Stimulated activated CD4-positive, alpha-beta T cell treated with anti-CD3 and anti-CD28 coated beads, Interleukin-4, amount 100 ng/mL, for 48 hours (primary cell): Measurements from ENCODE around the gene ASIC4.

Experiments used
- DNase-seq, 2 donors: peaks; one replicate each; pipeline ENCODE4 v3.0.0-alpha.2; 2020; ENCODE audit warnings: low read depth in 2 of 2

The ASIC4 gene

DNA sequence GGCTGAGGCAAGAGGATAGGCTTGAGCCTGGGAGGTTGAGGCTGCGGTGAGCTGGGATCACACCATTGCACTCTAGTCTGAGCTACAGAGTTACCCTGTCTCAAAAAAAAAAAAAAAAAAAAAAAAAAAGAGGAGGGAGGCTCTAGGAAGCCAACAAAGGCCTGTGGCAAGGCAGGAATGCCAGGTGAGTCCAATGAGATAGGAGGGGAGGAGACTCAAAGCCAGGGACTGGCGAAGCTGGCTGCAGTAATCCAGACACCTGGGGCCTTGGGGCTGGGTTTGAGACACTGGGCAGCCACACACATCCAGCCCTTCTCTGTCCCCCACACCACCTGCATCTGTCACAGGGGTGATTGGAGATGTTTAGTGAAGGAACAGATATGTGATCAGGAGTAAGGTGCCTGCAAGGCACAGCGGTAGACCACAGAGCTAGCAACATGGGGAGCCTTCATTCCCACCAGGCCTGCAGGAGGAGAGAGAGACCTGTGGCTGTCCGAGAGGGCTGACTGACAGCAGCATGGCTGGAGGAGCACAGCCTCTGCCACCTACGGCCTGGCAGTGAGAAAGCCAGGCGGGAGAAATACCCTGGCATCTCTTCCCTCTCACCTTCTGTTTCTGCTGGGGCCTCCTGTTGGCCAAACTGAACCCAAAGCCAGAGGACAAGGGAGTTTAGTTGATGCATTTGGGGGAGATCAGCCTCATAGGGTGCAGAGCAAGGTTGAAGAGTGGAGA, 19.8 kb downstream of the ASIC4 start:
- DNase-seq: no peak

DNA sequence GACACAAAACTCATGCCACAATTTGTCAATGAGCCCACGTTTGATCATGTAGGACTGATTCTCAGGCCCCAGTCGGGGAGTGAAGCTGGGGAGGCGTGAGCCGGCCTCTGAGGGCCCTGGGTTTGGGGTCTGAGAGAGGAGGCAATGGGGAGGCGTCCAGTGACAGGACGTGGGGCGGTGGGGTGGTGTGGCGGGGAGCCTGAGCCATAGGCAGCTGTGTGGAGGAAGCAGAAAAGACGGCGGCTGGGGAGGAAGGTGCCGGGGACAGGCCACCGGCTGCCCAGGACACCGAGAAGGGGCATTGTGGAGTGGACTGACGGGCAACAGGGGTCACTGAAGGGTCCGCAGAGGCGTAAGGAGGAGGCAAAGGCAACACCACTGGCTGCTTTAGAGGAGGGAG, 22.1 kb downstream of the ASIC4 start:
- no peak for DNase-seq

DNA sequence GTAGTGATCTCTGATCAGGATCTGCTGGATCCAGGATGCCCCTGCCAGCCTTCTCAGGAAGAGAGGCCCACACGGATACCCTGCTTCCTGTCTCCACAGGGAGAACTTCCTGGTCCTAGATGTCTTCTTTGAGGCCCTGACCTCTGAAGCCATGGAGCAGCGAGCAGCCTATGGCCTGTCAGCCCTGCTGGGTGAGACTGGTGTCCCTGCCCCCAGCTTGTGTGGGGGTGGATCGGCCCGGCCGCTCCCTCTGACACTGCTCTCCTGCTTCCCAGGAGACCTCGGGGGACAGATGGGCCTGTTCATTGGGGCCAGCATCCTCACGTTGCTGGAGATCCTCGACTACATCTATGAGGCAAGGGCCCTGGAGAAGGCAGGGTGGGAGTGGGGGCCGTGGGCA, 22.7 kb downstream of the ASIC4 start:
- no peak for DNase-seq

DNA sequence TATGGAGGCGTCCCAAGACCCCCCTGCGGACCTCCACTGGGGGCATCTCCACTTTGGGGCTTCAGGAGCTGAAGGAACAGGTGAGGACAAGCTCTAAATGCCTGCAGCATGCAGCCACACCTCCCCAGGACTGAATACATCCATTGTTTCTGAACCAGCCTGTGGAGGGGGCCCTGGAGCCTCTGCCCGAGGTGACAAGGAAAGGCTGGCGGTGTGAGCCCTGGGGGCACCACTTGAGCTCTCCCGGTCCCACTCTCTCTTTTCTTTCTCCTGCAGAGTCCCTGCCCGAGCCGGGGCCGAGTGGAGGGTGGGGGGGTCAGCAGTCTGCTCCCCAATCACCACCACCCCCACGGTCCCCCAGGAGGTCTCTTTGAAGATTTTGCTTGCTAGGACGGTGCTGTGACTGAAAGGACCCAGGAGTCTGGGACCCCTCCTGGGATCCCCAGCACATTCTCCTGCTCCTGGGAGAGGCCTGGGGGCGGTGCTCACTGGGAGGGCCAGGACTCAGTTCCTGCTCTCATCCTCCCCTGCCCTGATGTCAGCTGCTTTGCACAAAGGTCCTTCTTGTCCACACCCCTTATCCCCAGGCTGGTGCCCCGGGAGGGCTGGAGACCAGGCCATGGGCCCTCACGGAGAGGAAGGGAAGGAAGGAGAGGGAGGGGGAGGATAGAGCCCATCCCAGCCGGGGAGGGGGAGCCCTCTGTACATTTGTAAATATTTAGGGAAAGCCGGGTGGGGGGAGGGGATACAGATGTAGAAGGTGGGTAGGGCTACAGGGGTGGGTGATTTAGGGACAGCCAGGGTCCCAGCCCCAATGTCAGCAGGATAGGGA, 23.6 kb downstream of the ASIC4 start:
- DNase-seq: no peak

DNA sequence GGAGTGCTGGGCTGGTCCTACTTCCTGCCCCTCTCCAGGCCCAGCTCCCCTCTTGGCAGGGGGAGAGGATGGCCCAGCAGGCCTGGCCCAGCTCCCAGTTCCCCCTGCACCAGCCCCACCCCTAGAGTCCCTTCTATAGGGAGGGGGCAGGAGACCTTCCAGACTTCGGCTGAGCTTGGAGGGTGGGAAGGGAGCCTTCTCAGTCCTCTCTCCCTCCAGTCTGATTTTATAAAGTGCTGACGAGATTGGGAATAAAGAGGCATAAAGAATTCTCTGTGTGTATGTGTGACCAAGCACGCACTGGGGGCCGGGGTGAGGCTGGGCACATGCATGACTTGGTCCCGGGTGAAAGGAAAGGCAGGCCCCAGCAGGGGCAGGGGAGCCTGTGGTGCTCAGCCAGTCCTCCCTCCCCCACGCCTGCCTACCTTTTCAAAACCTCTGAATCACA, 24.2 kb downstream of the ASIC4 start:
- no peak for DNase-seq

DNA sequence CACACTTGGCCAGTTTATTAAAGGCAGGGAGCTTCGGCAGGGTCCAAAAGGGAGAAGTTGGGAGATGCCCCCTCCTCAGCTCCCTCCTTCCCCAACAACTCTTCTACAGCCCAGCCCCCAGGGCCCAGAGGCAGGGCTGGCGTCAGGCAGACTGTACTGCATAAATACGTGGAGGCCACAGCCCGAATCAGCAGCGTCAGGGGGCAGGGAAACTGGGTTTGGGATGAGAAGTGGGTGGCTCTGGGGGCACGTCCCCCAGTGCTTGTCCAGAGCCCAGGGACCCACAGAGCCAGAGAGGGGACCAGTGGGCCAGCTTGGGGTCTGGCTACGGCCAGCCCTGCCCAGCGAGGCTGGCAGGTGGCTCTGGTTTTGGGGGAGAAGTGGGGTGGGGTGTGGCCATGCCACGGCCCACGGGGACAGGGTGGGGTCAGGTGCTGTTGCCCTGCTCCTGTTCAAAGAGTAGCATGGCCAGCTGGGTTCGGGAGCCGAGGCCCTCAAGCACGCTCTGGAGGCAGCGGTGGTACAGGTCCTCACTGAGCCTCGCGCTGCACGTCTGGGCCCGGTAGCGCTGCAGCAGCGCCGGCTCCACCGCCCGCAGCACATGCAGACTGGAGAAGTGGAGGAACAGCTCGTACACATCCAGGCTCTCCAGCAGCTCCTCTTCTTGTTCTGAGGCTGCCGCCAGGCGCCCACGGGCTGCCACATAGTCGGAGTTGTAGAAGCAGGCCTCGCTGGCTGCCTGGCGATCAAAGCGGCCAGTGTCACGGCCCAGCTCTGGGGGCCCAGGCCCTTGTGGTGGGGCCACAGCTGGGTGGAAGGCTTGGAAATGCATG, 24.9 kb downstream of the ASIC4 start:
- DNase-seq: no peak

DNA sequence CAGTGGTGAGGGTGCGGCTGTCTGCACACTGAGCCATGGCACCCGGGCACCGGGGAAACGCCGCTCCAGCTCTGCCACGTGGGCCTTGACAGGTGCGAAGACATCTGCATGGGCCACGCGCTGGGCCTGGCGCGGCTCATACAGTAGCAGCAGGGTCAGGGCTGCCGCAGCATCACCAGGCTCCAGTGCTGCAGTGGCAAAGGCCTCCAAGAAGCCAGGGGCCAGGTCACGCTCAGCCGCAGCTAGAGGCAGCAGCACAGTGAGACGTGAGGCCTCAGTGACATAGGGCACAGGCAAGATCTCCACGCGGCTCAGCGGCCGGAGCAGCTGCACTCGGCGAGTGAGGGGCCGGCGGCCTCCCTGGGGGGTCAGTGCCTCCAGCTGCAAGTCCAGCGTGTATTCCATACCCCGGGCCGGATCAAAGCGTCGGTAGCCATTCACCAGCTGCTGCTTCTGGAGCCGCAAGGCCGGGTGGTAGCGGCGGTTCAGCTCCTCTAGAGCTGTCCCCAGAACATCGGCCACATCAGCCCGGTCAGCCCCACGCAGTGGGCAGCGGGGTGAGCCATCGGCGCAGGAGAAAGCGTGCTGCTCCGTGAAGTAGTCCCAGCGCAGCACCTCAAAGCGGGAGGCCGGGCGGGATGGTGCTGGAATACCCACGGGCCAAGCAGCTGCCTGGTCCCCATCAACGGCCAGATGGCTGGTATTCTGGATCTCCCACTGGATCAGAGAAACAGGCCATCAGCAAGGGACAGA, 25.8 kb downstream of the ASIC4 start:
- no peak for DNase-seq

DNA sequence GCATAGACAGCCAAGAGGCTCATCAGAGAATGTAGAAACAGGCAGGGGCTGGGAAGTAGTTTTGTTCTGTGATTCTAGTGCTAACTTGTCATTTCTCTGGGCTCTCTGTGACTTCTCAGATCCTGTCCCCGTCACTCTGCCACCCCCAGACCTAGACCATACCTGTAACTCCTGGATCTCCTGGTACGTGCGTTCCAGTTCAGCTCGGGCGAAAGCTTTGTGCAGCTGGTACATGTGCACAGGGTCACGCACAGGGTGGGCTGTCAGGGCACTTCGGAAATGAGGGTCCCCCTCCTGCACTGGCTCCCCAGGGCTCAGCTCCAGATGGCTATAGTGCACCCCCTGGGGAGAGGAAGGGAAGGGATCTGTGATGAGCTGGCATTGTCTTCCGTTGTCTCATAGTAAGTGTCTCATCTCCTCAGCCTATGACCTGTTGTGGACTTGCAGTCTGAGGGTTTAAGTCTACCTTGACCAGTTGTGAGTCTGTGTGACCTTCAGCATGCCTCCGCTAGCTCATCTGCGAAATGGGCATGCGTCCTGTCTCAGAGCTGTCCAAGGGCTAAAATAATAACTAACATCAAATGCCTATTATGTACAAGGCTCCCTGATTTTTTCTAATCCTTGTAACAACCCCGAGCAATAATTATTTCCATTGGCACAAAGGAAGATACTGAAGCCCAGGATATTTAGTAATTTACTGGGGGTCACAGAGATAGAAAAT, 26.7 kb downstream of the ASIC4 start:
- DNase-seq: no peak

DNA sequence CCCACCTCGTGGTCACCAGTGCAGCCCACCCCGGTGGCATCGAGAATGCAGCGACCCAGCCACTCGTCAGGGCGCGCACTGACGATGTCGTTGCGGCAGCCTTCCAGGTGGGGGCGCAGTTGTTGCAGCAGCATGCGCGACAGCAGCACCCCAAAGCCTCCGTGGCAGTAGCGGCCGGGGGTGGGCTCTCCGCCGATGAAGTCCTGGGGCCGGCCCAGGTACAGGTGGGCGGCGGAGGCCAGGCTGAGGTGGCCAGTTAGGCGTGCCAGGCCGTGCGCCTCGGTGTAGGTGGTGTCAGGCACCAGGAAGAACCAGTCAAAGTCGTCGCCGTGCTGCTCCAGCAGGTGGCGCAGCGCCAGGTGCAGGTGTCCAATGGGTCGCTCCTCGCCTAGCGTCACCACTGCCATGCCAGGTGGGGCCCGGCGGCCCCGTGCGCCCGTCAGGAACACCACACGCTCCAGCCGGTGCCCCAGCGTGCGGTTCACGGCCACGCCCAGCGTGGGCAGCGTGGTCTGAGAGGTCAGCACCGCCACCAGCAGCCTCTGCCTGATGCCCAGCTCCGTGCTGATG, 27.4 kb downstream of the ASIC4 start:
- DNase-seq: peak; percentile 84

DNA sequence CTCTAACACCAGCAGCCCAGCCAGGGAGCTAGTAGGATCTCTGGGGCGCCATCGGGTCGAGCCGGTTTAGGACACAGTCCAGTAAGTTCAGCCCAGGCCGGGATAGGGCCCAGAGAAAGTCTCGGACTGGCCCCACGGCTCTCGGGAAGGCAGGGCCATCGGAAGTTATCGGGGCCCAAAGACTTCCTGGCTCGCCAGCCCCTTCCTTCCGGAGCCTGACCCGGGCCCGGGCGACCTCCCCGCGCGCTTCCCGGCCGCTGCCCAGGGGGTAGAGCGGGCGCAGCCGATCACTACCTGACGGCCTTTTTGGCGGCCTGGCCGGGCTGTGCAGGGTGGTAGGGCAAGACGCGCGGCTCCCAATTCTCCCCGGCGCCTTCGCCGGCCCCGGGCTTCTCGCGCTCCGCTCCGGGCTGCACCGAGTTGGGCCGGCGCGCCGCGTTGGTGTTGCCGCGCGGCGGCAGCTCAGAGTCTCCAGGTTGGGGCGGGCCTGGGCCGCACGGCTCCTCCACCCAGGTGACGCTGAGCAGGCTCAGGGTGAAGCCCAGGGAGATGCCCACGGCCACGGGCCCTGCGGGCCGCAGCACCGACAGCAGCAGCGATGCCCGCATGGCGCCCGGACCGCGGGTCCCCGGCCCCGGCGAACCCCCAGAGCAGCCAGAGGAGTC, 28.8 kb downstream of the ASIC4 start:
- no peak for DNase-seq

DNA sequence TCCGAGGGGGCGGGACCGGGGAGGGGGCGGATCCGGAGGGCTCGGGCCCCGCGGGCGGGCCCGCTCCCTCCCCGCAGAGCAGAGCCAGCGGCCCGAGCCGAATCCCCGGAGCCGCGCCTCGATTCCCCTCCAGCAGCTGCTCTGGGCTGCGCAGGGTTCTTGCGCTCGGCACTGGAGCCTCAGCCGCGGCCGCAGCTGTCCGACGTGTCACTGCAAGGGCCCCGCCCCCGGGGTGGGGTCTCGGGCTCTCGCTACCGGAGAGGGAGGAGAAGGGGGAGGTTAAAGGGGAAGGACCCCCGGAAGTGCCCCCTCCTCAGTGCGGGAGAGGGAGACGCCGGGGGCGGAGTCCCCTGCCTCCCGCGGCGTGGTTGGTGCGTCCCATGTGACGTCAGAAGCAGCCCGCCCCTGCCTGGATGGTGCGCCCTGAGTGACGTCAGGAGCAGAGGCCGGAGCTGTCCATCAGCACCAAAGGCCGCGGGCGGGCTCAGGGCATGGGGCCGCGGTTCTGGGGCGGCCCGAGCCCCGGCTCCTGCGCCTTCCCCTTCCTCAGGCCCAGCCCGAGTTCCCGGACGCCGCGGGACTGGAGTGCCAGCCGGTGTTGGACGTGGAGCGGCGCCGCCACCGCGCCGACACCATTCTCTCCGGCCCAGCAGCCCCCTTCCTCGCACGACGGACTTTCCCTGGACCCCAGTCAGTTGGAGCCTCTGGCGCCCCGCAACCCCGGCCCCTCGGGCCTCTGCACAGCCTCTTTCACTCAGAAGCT, 29.5 kb downstream of the ASIC4 start, which contains the start of the genes CHPF and TMEM198:
Gene CHPF (minus strand): TSS at position 214 of the 763 bp plus-strand sequence. CDS start 271 bp downstream, outside the sequence.
Gene TMEM198 (plus strand): TSS at position 433 of the 763 bp plus-strand sequence. CDS start 700 bp downstream, outside the sequence.
- peak; percentile 91 to 96 for DNase-seq

DNA sequence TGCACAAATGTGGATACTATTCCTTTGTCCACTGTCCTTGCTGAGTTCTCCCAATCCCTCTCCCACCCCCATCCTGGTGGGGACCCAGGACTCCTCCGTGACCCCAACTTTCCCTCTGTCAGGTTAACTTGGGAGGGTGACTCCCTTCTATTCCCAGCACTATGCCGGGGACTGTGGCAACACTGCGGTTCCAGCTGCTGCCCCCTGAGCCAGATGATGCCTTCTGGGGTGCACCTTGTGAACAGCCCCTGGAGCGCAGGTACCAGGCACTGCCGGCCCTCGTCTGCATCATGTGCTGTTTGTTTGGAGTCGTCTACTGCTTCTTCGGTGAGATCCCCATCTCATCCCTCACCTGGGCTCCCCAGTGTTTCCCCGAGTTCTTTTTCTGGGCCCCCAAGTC, 30.3 kb downstream of the ASIC4 start:
- DNase-seq: no peak

DNA sequence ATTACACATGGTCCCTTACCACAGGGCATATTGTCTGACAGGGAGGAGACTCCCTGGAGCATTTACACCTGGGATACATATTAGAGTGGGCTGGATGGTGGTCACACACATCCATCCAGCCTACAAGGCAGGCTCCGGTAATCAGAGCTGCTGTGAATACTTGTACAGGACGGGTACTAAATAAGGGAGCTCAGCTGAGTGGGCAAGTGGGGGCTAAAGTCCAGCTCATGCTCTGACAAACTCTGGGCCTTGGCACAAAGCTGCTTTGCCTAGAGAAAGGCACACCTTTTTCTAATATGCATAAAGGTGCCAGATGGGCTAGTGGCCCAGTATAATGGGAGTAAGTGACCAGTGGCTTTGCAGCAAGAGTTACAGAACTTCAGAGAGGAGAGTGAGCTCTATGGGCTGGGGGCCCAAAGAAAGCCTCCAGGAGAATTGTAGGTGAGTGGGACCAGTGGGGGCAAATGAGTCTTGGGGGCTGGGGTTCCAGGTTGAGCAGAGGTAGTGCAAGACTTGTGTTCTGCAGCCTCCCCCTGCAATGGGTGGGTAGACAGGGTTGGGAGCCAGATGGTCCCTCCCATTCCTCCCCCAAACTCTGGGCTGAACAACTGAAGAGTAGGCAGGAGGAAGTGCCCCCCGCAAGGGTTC, 31.1 kb downstream of the ASIC4 start:
- no peak for DNase-seq

DNA sequence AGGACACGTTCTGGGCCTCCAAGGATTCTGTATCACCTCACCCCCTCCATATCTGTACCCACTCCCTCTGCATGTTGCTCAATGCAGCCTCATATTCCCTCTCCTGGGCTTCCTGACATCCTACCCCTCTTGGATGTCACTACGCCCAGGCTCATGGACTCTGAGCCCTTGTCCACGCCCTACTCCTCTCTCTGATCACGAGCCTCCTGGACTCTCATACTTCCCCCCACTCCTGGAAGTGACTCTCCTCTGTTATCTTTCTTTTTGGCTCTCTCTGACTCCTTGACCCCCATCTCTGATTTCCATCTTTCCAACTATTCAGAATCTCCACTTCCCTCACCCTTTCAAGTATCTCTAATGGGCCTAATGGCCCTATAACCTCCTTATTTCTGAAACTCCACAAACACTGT, 31.7 kb downstream of the ASIC4 start:
- no peak for DNase-seq

DNA sequence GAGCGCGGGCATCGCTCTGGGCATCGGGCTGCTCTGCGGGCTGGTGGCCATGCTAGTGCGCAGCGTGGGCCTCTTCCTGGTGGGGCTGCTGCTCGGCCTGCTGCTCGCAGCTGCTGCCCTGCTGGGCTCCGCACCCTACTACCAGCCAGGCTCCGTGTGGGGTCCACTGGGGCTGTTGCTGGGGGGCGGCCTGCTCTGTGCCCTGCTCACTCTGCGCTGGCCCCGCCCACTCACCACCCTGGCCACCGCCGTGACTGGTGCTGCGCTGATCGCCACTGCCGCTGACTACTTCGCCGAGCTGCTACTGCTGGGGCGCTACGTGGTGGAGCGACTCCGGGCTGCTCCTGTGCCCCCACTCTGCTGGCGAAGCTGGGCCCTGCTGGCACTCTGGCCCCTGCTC, 33.3 kb downstream of the ASIC4 start:
- no peak for DNase-seq

DNA sequence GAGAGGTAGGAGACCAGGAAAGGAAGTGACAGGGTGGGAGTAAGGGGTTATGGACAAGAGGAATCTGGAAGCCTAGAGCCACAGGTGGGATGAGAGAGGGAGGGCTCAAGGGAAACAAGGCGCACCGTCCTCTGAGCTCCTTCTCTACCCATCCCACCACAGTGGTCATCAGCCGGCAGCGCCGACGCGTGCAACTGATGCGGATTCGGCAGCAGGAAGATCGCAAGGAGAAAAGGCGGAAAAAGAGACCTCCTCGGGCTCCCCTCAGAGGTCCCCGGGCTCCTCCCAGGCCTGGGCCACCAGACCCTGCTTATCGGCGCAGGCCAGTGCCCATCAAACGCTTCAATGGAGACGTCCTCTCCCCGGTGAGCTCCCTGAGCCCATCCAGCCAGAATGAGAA, 34.7 kb downstream of the ASIC4 start:
- DNase-seq: no peak

DNA sequence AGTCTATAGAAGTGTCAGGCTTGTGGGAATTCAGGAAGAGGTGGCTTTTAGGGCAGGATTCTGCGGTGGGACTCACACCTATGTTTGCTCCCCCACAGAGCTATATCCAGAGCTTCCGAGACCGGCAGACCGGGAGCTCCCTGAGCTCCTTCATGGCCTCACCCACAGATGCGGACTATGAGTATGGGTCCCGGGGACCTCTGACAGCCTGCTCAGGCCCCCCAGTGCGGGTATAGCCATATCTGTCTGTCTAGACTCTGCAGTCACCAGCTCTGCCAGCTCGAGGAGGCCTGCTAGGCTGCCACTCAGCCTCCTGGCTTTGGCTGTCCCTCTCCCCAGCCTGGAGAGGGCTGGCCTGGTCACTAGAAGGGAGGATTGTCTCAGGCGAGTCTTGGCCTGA, 35.3 kb downstream of the ASIC4 start:
- DNase-seq: no peak
